Testis (tissue), 2 donors: ENCODE results near the gene TMEM18.

Source experiments
- CTCF ChIP-seq, 3 experiments: fragments of 450-650 bp in 2 of 3; fragments of 200-600 bp in 1 of 3; sonication (generic) in 1 of 3; IDR thresholded peaks; one replicate each; pipeline ENCODE4 v1.5.1; 2016 to 2019; ENCODE audit warnings: antibody characterized with exemption in 3 of 3, mild to moderate bottlenecking in 2 of 3, moderate library complexity in 1 of 3
- POLR2A ChIP-seq: fragments of 450-650 bp; IDR thresholded peaks from one replicate; pipeline ENCODE4 v1.6.1; 2017; ENCODE audit warnings: antibody characterized with exemption, mild to moderate bottlenecking, moderate library complexity

GRCh38 chr2:627926-628560 lies 49.2 kb downstream of the TMEM18 start:
- TF ChIP-seq CTCF (IDR thresholded peaks at IDR 0.05) = no peak
- no peak for TF ChIP-seq POLR2A
